ENCODE results near the gene ASPRV1.

- TF ChIP-seq, protein P1, sequence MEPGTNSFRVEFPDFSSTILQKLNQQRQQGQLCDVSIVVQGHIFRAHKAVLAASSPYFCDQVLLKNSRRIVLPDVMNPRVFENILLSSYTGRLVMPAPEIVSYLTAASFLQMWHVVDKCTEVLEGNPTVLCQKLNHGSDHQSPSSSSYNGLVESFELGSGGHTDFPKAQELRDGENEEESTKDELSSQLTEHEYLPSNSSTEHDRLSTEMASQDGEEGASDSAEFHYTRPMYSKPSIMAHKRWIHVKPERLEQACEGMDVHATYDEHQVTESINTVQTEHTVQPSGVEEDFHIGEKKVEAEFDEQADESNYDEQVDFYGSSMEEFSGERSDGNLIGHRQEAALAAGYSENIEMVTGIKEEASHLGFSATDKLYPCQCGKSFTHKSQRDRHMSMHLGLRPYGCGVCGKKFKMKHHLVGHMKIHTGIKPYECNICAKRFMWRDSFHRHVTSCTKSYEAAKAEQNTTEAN (CRISPR knock-in tag; IDR thresholded peaks at IDR 0.05) = no peak
- no peak for TF ChIP-seq NFE2L1 (CRISPR knock-in tag; IDR thresholded peaks at IDR 0.05)
- TF ChIP-seq CTCF (IDR thresholded peaks at IDR 0.05) = no peak
- TF ChIP-seq, protein P2, sequence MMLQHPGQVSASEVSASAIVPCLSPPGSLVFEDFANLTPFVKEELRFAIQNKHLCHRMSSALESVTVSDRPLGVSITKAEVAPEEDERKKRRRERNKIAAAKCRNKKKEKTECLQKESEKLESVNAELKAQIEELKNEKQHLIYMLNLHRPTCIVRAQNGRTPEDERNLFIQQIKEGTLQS (CRISPR knock-in tag; conservative IDR thresholded peaks at IDR 0.05) = no peak
- no peak for TF ChIP-seq CREB1 (CRISPR knock-in tag; IDR thresholded peaks at IDR 0.05)
- TF ChIP-seq TP53 (CRISPR knock-in tag; IDR thresholded peaks at IDR 0.05) = no peak
These were observed 4.9 kb downstream of the ASPRV1 start for GRCh38 chr2:69956475-69956979.
